ENCODE measurements around the gene TCTN2. TPM values are rescaled to one million over a fixed set of nuclear protein-coding genes. Genes with fewer than 3 reads are reported as not detected.
A peak's percentile ranks its signal among the peaks of the same experiment; 100 is the strongest.

The TCTN2 gene
- total and polyA plus RNA-seq, 2 donors (not counting 1 experiment from before 2014, with no cell fraction given): 7.9 to 14.8 TPM

GRCh38 chr12:123671876-123672275 is 963 bp downstream of the TCTN2 start:
- no peaks in the 10 kb centered on the region for H4K20me1 ChIP-seq (ENCODE audit: control insufficient read depth, extremely low read depth, insufficient read depth, low read length)
- H3K27ac ChIP-seq (ENCODE audit: insufficient read depth, low read length): no peak overlapping the region
- H3K27me3 ChIP-seq (ENCODE audit: control insufficient read depth, insufficient read depth, low read length): no peaks in the 10 kb centered on the region
- H3K4me3 ChIP-seq (replicated peaks in 1 of 4; ENCODE audit: control extremely low read depth in 1 of 4, insufficient read depth in 1 of 4, low read depth in 3 of 4, low read length in 4 of 4): peak overlapping the region; percentile 84 to 93 (median 88)
- H2AFZ ChIP-seq (ENCODE audit: low read length): peak overlapping the region; percentile 99
- H3K9ac ChIP-seq (ENCODE audit: insufficient read depth, low read length): no peak overlapping the region
- peak overlapping the region; percentile 97 for H3K4me2 ChIP-seq (ENCODE audit: extremely low read depth, insufficient read depth, low read length)
- no peaks in the 10 kb centered on the region for H3K9me3 ChIP-seq (ENCODE audit: control insufficient read depth, insufficient read depth, low read depth, low read length)
- H3K79me2 ChIP-seq (ENCODE audit: control insufficient read depth, insufficient read depth, low read length): no peaks in the 10 kb centered on the region
- TF ChIP-seq, protein P1, sequence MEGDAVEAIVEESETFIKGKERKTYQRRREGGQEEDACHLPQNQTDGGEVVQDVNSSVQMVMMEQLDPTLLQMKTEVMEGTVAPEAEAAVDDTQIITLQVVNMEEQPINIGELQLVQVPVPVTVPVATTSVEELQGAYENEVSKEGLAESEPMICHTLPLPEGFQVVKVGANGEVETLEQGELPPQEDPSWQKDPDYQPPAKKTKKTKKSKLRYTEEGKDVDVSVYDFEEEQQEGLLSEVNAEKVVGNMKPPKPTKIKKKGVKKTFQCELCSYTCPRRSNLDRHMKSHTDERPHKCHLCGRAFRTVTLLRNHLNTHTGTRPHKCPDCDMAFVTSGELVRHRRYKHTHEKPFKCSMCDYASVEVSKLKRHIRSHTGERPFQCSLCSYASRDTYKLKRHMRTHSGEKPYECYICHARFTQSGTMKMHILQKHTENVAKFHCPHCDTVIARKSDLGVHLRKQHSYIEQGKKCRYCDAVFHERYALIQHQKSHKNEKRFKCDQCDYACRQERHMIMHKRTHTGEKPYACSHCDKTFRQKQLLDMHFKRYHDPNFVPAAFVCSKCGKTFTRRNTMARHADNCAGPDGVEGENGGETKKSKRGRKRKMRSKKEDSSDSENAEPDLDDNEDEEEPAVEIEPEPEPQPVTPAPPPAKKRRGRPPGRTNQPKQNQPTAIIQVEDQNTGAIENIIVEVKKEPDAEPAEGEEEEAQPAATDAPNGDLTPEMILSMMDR (conservative IDR thresholded peaks at IDR 0.05 in 1 of 2, IDR thresholded peaks at IDR 0.05 in 1 of 2; ENCODE audit: low read depth in 1 of 2, low read length in 2 of 2): no peak
- TF ChIP-seq EZH2 (IDR thresholded peaks at IDR 0.05; ENCODE audit: low read length, missing control alignments): no peak
- DNase-seq (ENCODE audit: low read depth in 2 of 2): peak; percentile 18 to 77
- no peaks in the 10 kb centered on the region for H3K4me1 ChIP-seq (ENCODE audit: control insufficient read depth, extremely low read depth, insufficient read depth, low read length)
- H3K36me3 ChIP-seq (ENCODE audit: control insufficient read depth, insufficient read depth, low read length): no peaks in the 10 kb centered on the region

DNA sequence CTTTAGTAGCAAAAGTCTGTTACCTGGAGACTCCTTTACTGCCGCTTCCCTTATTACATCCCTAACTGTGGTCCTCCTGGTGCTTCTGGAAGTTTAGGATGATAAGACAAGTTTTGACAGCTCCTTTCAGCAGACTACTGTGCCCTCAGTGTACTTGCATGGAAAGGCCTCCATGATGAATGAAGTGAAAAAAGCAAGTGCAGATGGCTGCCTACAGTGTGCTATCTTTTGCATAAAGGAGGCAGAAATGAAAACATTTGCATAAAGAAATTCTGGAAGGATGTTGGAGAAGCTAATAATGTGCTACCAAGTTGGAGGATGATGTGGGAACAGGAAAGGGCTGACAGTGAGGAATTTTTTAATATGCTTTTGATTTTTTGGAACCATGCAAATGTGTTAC is 4.5 kb downstream of the TCTN2 start:
- H3K36me3 ChIP-seq (ENCODE audit: control insufficient read depth, insufficient read depth, low read length): no peaks in the 10 kb centered on the region
- TF ChIP-seq, protein P1 (conservative IDR thresholded peaks at IDR 0.05 in 1 of 2, IDR thresholded peaks at IDR 0.05 in 1 of 2; ENCODE audit: low read depth in 1 of 2, low read length in 2 of 2): no peak
- no peak for TF ChIP-seq EZH2 (IDR thresholded peaks at IDR 0.05; ENCODE audit: low read length, missing control alignments)
- no peak for DNase-seq (ENCODE audit: low read depth in 2 of 2)
- H3K27me3 ChIP-seq (ENCODE audit: control insufficient read depth, insufficient read depth, low read length): no peaks in the 10 kb centered on the region
- H3K9ac ChIP-seq (ENCODE audit: insufficient read depth, low read length): no peak overlapping the region
- no peak overlapping the region for H2AFZ ChIP-seq (ENCODE audit: low read length)
- no peak overlapping the region for H3K4me3 ChIP-seq (replicated peaks in 1 of 4; ENCODE audit: control extremely low read depth in 1 of 4, insufficient read depth in 1 of 4, low read depth in 3 of 4, low read length in 4 of 4)
- no peaks in the 10 kb centered on the region for H4K20me1 ChIP-seq (ENCODE audit: control insufficient read depth, extremely low read depth, insufficient read depth, low read length)
- no peak overlapping the region for H3K4me2 ChIP-seq (ENCODE audit: extremely low read depth, insufficient read depth, low read length)
- no peaks in the 10 kb centered on the region for H3K4me1 ChIP-seq (ENCODE audit: control insufficient read depth, extremely low read depth, insufficient read depth, low read length)
- H3K79me2 ChIP-seq (ENCODE audit: control insufficient read depth, insufficient read depth, low read length): no peaks in the 10 kb centered on the region
- no peaks in the 10 kb centered on the region for H3K9me3 ChIP-seq (ENCODE audit: control insufficient read depth, insufficient read depth, low read depth, low read length)
- H3K27ac ChIP-seq (ENCODE audit: insufficient read depth, low read length): no peak overlapping the region

DNA sequence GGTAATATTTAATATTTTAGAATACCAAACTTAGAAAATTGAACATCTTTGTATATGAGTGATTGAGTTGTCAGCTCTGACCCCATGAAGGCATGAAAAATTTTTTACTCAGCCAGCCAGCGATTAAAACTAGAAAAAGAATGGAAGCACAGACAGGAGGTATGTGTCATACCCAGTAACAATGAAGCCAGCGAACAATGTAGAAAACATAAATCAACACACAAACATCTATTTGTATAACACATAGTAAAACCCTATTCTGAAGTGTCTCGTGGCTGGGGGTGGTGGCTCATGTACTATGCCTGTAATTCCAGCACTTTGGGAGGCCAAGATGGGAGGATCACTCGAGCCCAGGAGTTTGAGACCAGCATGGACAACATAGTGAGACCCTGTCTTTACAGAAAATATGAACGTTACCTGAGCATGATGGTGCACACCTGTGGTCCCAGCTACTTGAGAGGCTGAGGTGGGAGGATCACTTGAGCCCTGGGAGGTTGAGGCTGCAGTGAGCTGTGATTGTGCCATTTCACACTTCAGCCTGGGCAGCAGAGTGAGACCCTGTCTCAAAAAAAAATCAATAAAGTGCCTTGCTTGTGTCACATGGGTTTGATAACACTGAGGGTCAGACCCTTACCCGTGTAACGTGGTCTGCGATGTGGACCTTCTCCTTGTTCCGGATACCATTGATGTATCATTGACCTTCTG is 5.9 kb downstream of the TCTN2 start:
- Histone ChIP-seq H3K27me3 (ENCODE audit: control insufficient read depth, insufficient read depth, low read length) (no peaks in the 10 kb centered on the region), H3K4me3 (replicated peaks in 1 of 4; ENCODE audit: control extremely low read depth in 1 of 4, insufficient read depth in 1 of 4, low read depth in 3 of 4, low read length in 4 of 4) (no peak overlapping the region), H3K9ac (ENCODE audit: insufficient read depth, low read length) (no peak overlapping the region), H3K9me3 (ENCODE audit: control insufficient read depth, insufficient read depth, low read depth, low read length) (no peaks in the 10 kb centered on the region), H3K4me1 (ENCODE audit: control insufficient read depth, extremely low read depth, insufficient read depth, low read length) (no peaks in the 10 kb centered on the region), H3K4me2 (ENCODE audit: extremely low read depth, insufficient read depth, low read length) (no peak overlapping the region), H3K27ac (ENCODE audit: insufficient read depth, low read length) (no peak overlapping the region), H2AFZ (ENCODE audit: low read length) (no peak overlapping the region), H3K36me3 (ENCODE audit: control insufficient read depth, insufficient read depth, low read length) (no peaks in the 10 kb centered on the region), H4K20me1 (ENCODE audit: control insufficient read depth, extremely low read depth, insufficient read depth, low read length) (no peaks in the 10 kb centered on the region), H3K79me2 (ENCODE audit: control insufficient read depth, insufficient read depth, low read length) (no peaks in the 10 kb centered on the region)
- no peak for TF ChIP-seq EZH2 (IDR thresholded peaks at IDR 0.05; ENCODE audit: low read length, missing control alignments)
- TF ChIP-seq, protein P1 (conservative IDR thresholded peaks at IDR 0.05 in 1 of 2, IDR thresholded peaks at IDR 0.05 in 1 of 2; ENCODE audit: low read depth in 1 of 2, low read length in 2 of 2): no peak
- no peak for DNase-seq (ENCODE audit: low read depth in 2 of 2)

Measured in fibroblast of lung (primary cell).